Adrenal gland (tissue), 5 donors: ENCODE measurements around the gene SLC38A11.

Source experiments
- POLR2A ChIP-seq, 2 donors: fragments of 450-650 bp; IDR thresholded peaks; one replicate each; pipeline ENCODE4 v1.6.1; 2017; ENCODE audit warnings: antibody characterized with exemption in 2 of 2, mild to moderate bottlenecking in 2 of 2, moderate library complexity in 1 of 2
- TF ChIP-seq, protein P1 (sequence below), 6 experiments: fragments of 450-650 bp in 4 of 6; fragments of 200-600 bp in 2 of 6; sonication (generic) in 1 of 6; IDR thresholded peaks; 1 replicate in 5 of 6; 2 replicates in 1 of 6; pipeline versions ENCODE4 v1.5.1 to v1.8.0; 2016 to 2021; ENCODE audit warnings: antibody characterized with exemption in 6 of 6, mild to moderate bottlenecking in 2 of 6, moderate library complexity in 1 of 6
- donor health status: DM: no; HTN: no; CAD: no.

DNA sequence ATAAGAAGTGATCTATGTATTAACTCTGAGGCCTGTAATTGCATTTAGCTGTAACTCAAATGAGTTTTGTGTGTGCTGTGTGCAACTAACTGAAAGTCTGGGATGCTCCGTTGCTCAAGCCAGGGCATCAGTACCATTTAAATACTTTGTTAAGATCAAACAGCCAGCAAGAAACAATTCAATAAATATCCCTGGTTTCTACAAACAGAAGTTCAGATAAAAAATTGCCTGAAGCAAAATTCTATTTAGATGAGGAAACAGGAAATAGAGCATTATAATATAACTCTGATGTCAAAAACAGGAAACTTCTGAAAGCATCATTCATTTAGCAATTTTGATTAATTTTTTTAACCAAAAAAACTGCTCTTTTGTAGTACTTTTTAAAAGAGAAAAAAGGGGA lies 18.9 kb upstream of the SLC38A11 start:
- TF ChIP-seq, protein P1, sequence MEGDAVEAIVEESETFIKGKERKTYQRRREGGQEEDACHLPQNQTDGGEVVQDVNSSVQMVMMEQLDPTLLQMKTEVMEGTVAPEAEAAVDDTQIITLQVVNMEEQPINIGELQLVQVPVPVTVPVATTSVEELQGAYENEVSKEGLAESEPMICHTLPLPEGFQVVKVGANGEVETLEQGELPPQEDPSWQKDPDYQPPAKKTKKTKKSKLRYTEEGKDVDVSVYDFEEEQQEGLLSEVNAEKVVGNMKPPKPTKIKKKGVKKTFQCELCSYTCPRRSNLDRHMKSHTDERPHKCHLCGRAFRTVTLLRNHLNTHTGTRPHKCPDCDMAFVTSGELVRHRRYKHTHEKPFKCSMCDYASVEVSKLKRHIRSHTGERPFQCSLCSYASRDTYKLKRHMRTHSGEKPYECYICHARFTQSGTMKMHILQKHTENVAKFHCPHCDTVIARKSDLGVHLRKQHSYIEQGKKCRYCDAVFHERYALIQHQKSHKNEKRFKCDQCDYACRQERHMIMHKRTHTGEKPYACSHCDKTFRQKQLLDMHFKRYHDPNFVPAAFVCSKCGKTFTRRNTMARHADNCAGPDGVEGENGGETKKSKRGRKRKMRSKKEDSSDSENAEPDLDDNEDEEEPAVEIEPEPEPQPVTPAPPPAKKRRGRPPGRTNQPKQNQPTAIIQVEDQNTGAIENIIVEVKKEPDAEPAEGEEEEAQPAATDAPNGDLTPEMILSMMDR (IDR thresholded peaks at IDR 0.05) = no peak
- TF ChIP-seq POLR2A (IDR thresholded peaks at IDR 0.05) = no peak
